Activated CD8-positive, alpha-beta memory T cell treated with anti-CD3 and anti-CD28 coated beads for 1 hour (primary cell): ENCODE results near the gene ZNF749.
"Not testable (repeated sequence)": the region's sequence is repeated elsewhere in the genome, so short reads cannot be mapped to it uniquely, and the experiment has no call there.

Experiments used
- DNase-seq, 2 donors: peaks; one replicate each; pipeline ENCODE4 v3.0.0-alpha.2; 2020; ENCODE audit warnings: low read depth in 1 of 2; ENCODE audit errors: extremely low read depth in 1 of 2

ZNF749 gene

DNA sequence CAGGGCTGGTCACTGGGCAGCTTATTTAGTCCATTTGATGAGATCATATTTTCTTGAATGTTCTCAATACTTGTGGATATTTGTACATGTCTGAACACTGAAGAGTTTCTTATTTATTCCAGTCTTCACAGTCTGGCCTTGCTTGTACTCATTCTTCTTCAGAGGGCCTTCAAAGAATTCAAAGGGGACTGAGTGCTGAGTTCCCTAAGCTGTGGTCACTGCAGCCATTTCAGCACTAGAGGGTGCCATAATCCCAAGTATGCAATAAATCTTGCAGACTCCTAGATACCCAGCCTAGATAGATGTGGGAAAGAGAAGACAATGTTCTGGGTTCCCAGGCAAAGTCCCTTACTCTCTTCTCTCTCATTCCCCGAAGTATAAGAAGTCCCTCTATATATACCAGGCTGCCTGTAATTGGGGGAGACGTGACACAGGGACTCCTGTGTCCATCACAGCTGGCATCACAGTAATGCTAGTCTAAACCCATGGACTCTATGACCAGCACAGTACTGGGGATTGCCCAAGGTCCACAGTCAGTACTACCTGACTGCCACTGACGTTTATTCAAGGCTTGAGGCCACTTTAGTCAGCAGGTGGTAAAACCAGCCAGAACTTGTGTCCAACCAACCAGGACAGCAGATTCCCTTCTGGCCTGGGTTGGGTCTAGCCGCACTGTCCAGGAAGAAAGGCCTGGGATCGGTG is 30.7 kb downstream of the ZNF749 start:
- no peak for DNase-seq

DNA sequence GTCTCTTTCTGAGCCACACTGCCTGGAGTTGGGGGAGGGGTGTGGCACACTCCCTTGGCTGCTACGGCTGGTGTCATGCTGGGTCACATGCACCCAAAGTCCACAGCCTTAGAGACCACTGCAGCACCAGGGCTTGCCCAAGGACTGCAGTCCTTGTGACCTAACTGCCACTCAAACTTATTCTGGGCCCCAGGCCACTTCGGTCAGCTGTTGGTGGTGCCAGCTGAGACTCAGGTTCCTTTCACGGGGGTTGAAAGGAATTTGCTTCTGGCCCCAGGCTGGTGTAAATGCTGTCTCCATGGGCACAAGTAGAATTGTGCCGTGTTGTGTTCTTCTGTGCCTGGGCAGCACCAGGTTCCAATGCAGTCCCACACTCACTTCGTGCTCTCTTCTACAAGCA is 31.4 kb downstream of the ZNF749 start:
- DNase-seq = no peak

DNA sequence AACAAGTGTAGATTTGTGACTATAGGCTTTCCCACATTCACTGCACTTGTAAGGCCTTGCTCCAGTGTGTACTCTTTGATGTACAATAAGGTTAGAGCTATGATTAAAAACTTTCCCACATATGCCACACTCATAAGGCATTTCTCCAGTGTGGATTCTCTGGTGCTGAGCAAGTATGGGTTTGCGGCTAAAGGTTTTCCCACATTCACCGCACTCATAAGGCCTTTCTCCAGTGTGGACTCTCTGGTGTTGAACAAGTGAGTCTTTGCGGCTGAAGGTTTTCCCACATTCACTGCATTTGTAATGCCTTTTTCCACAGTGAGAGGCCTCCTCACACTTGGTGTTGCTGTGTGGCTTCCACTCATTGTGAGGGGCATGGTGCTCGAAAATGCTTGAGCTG is 38.5 kb downstream of the ZNF749 start:
- DNase-seq = no peak

DNA sequence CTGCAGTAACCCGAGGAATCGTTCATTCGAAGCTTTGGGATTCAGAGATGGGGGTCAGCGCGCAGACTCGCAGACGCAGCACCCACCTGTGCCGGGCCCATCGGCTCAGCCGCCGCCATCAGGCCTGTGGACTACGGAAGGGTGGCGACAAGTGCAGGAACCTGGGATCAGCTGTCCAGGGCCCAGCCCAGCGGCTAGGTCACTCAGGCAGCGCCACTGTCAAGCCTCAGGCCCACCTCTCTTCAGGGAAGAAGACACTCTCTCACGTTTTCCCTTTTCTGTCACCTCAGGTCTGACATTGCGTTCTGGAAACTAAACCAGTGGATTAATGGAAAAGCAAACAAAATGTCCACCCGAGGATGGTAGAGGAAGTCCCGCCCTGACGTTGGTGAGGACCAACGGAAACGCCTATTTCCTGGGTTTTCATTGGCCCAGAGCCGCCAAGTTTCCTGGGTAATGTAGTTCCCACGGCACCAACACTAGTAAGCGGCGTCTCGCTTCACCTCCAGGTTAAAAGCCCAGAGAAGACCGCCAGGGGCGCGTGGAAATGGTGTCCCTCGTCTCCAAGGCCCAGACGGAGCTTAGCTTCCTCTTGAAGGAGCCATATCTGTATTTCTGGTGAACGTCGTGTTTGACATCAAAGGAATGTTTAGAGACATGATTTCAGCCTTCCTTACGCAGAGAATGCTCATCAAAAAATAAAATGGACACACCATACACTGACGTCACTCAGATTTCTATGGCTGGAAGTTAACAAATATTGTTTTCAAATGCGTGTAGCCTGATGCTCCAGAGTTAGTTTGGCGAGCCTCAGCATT is 42.3 kb downstream of the ZNF749 start, which contains the start of gene ZNF772:
Gene ZNF772 (minus strand): TSS at position 376 of the 818 bp plus-strand sequence. CDS start 257 bp downstream, at position 119.
- peak; percentile 70 to 74 for DNase-seq

DNA sequence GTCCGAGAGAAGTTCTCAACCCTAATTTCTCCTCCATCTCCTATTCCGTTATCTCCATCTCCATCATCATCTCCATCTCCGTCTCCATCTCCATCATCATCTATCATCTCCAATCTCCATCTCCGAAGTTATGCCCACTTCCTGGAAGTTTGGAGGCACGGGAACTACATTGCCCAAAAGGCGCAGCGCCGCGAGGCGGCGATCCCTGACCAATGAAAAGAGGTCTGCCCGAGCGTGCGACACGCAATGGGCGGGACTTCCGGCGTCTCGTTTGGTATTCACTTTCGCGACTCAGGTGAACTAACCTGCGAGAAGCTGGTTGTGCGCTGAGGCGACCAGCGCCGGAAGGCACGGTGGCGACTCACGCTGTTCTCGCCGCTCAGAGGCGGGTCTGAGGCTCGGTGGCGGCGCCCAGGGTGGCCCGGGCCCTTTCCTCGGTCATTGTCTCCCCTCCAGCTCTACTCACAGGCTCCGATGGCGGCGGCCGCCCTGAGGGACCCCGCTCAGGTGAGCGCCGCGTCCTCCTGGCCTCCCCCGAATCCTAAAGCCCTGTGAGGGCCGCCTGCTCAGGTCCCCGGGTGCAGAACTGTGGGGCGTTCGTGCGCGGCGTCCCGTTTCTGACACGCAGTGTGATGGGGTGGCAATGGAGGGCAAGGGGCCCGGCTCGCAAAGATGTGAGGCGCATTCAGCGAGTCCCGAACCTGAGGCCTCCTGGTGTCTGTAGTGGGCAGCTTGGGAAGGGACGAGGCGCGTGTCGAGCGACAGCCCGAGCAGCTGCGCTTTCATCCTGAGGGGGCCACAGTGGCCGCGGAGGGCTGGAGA is 52.6 kb downstream of the ZNF749 start, which contains the start of gene ZNF419:
Gene ZNF419 (plus strand): TSS at position 274 of the 822 bp plus-strand sequence. CDS start 201 bp downstream, at position 475.
- peak; percentile 86 to 94 for DNase-seq

DNA sequence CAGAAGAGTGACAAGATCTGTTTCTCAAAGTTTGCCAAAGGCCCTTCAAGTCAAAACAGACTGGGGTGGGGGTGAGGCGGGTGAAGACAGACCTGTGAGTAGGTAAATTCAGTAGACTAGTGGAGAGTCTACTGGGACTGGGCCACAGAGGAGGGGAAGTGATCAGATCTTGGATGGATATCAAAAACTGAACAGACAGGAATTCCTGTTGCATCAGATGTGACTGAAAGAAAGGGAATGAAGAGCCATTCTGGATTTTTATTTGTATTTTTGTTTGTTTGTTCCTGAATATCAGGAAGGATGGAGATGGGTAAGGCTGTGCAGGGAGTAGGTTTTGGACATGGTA is 53.1 kb downstream of the ZNF749 start:
- DNase-seq = not testable (repeated sequence)
